HTERT RPE-1 (cell line): Measurements from ENCODE around the gene CLTRN.
"Not testable (repeated sequence)": the region's sequence is repeated elsewhere in the genome, so short reads cannot be mapped to it uniquely, and the experiment has no call there.

ENCODE experiments used
- in situ Hi-C: fragments of 300-500 bp; cut with MboI; formaldehyde crosslinking; loops from 4 replicates; pipeline ENCODE4 v1.14.3; 2020; ENCODE audit warnings: low sequenced_read_pairs

The CLTRN gene, protein sequence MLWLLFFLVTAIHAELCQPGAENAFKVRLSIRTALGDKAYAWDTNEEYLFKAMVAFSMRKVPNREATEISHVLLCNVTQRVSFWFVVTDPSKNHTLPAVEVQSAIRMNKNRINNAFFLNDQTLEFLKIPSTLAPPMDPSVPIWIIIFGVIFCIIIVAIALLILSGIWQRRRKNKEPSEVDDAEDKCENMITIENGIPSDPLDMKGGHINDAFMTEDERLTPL

DNA sequence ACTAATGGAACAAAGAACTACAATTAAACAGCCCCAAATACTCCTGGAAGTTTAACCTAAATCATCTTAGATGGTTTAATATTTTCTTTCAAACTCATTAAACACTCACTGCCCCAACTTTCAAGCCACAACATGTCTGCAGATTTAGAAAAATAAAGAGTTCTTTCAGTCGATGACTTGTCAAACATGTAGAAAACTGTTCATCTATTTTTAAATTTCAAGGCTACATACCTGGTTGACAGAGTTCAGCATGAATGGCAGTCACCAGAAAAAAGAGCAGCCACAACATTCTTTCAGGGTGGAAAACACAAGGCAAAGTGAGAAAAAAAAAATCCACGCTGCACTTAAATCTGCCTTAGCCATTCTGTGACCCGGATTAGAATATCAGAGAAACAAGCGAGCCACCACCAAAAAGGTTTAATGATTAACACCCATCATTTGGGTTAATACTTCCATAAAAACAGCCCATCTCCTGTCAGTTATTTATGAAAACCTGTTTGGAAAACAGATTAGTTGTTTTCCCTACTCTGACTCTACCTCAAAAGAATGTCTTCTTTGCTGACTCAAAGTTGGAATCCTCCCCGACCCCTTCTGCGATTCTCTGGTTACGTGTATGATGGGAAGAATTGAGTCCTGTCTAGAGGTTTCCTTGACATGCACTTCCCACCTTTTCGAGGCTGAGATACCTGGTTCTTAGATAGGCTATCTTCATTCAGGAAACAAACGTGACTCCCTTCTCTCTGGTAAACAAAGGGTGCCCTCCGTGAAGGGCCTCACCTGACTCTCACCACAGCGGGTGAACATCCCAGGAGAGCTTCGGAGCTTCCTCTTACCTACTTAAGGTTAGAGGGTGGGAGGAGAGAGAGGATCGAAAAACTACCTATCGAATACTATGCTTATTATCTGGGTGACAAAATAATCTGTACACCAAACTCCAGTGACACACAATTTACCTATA is at the start of gene CLTRN:
TSS of gene CLTRN (minus strand) at position 319 of the 958 bp plus-strand sequence. CDS start at position 289, 30 bp downstream.
- in situ Hi-C loops = no loop called here

DNA sequence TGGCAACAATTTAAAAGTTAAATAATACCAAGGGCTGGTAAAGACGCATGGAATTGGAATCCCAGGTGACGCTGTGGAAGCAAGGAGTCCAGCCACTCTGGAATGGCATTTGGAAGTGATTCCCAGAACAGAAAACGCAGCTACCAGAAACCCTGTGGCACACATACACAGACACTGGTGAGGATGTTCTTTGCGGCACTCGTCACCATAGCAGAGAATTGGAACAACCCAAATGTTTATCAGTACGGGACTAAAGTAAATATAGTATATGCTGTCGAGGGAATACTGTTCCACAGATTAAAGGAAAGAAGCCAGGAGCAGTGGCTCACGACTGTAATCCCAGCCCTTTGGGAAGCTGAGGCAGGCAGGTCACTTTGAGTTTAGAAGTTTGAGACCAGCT is 39.7 kb upstream of the CLTRN start:
- in situ Hi-C loops = not testable (repeated sequence)

DNA sequence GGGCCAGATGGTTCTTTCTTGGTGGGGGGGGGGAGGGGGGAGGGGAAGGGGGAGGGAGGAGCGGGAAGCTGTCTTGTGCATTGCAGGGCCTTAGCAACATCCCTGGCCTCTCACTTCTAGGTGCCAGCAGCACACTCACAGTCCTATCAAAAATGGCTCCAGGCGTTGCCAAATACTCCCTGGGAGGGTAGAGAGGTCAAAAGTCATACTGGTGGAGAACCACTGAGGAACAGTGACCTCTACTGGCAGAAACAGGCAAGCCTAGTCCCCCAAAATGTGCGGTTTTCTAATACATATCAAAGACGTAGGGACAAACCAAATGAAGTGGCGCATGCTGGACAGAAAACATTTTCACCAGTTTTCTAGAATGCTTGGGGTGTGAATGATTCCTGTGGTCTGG is 39.2 kb upstream of the CLTRN start:
- in situ Hi-C loops = not testable (repeated sequence)

DNA sequence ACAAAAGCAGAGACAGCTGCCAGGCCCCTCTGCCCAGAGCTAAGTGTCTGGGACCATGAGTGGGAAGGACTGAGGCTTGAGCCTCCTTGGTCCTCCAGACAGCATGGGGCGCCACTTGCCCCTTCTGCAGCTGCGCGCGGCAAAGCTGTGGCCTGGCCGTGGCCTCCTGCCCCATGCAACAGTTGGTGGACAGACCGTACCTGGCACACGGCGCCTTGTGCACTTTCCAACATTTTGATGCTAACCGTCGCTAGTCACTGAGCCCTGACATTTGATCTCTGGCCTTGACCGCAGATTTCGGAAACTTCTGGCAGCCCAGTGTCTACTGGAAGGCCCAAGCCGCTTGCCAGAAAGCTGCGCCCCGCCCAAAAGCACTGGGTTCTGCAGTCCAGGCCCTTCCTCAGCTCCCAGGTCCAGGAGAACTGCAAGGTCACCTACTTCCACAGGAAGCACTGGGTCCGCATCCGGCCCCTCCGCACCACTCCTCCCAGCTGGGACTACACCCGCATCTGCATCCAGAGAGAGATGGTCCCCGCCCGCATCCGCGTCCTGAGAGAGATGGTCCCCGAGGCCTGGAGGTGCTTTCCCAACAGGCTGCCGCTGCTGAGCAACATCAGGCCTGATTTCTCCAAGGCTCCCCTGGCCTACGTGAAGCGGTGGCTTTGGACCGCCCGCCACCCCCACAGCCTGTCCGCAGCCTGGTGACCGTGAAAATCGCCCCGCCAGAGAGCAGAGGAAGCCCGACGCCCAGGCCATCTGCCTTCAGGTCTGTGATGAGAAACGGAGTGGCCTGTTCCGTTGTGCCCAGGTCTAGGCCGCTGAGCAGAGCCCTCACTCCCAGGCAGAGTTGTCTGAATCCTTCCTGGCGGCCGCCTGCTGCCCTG is 38.1 kb upstream of the CLTRN start:
- in situ Hi-C loops = no loop called here

DNA sequence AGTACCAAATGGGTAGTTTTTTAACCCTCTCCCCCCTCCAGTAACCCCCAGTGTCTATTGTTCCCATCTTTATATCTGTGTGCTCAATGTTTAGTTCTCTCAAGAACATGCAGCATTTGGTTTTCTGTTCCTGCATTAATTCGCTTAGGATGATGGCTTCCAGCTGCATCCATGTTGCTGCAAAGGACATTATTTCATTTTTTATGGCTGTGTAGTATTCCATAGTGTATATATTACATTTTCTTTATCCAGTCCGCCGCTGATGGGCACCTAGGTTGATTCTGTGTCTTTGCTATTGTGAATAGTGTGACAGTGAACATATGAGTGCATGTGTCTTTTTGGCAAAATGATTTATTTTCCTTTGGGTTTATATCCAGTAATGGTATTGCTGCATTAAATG is 31.9 kb upstream of the CLTRN start:
- in situ Hi-C loops = no loop called here

DNA sequence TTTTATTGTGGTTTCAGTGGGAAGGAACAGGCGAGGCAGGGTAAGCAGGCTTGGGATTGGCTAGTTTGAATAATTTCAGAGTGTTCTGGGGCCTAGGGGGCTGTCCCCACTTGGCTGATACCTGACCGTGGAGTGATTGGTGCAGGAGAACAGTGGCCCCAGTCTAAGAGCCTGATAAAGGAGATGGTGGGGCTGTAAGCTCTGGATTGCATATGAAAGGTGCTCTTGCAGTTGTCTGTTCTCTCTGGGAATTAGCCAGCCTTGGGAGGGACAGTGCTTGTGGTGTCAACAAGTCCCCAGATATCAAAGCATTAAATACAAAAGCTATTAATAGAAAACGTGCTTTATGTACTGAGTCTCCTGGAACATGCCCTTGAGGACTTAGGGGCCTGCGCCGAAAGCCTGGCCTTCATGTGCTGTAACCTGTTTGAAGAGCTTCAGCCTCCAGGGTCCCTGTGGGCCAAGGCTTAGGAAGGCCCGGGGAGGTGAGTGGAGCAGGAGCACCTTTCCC is 30.4 kb upstream of the CLTRN start:
- in situ Hi-C loops = no loop called here

DNA sequence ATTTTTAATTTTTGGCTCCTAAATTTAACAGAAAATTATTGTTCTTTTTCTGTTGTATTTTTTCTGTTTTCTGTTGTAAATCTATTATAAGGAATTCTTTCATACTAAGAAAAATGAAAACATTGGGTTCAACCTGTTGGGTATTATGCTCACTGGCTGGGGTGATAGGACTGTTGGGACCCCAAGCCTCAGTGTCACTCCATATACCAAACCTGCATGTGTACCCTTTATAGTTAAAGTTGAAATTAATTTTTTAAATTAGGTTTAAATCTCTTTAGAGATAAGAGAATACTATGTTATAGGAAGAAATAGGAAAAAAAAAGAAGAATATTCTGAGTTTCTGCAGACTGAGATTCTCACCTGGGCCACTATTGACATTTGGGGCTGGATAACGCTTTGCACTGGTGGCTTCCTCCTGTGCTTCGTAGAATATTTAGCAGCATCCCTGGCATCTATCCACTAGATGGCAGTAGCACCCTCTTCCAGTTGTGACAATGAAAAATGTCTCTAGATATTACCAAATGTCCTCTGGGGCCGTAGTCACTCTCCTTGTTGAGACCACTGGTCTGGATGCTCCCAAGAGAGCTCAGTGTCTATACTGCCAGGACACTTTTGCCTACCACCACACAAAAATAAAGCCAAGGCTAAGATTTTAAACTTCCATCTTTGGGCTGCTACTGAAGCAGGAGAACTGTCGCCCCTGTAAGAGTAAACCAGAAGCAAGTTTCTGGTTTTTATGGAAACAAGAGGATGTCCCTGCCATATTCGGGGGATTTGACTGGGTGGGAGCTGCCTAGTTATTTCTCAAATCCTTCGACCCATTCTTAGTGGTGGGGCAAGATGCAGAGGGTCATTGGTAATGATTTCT is 22.4 kb upstream of the CLTRN start:
- in situ Hi-C loops = no loop called here

DNA sequence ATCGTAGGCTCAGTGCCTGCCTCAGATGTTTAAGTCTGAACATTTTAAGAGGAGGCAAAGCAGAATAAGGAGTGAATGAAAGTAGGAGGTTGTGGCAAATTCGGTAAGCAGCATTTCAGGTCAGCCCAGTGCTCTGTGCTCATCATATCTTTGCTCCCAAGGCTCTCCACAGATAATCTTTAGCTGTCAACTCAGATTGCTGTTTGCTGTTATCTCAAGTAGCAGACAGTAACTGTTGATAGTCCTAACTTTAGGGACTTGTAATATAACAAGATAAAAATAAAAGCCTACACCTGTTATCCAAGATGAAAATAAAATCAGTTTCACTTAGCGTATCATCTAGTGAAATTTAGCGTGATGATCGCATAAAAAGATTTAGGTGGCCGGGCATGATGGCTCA is 18.6 kb upstream of the CLTRN start:
- in situ Hi-C loops = no loop called here

DNA sequence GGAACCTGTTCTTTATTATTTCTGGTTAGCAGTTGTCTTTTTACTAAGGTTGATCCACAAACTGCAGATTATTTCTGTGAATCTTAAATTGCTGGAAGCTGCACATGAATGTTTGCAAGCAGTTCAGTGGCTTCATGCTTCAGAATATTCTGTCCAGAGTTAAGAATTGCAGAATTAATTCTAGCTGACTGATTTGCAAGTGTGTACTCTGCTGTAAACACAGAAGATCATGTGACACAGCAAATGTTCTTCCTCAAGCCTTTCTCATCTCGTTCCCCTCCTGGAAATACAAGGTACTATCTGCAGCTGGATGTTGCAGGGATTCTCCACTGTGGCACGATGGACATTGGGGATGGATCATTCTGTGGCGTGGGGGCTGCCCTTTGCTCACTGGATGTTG is 16.8 kb upstream of the CLTRN start:
- in situ Hi-C loops = no loop called here

DNA sequence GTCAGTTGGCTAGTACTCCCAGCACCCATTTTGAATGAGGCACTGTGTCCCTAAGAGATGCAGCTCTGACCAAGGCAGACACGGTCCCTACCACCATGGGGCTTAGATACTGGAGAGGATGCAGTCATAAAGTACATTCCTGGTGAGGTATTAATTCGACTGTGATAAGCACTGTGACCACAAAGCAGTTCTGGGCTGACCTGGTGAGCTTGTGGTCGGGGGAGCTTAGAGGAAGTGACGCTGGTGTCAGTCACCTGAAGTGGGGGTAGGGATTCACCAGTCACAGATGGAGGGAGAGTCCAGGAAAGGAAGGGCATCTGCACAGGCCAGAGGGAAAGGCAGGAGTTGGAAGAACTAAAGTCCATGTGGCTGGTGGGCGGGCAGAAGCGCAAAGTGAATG is 15.8 kb upstream of the CLTRN start:
- in situ Hi-C loops = no loop called here

DNA sequence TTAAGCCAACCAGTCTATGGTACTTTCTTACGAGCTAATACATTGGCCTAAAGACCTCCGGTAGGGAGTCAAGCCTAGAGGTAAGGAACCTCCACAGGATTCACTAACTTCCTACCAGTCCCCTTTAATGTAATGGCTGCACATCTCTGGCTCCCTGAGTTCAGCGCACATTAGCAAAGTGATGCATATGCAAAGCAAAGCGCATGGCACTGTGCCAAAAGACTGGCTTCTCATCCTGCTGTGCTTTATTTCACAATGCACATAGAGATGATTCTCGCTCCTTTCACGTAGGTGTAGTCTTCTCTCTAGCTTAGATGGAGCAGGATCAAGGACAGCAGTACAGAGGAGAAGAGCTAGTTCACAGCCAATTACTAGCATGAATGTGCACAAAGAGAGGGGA is 14.6 kb upstream of the CLTRN start:
- in situ Hi-C loops = no loop called here

DNA sequence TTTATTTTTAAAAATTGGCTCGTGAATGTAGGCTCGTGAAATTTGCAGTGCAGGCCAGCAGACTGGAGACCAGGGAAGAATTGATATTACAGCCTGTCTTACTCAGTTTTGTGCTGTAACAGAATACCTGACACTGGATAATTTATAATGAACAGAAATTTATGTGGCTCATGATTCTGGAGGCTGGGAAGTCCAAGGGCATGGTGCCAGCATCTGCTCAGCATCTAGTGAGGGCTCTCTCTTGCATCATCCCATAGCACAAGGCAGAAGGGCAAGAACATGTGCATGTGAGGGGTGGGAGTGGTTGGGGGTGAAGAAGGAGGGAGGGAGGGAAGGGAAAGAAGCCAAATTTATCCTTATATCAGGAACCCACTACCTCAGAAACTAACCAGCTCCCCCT is 13.7 kb upstream of the CLTRN start:
- in situ Hi-C loops = no loop called here

DNA sequence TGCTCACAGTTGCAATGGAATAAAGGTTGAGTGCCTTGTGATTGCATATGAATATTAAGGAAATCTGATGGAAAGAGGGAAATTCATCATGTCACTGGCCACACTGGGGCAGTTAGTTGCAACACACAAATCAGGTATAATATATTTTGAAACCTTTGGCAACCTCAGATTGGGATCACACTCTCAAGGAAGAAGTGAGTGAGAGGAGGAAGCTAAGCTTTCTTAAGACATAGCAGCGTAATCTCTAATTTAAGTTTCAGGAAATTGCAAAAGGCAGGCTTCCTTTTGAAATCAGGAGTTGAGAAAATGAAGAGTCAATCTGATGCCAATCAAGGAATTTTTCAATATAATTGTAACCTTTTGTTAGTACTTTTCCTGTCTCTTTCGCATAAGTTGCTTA is 12.3 kb upstream of the CLTRN start:
- in situ Hi-C loops = no loop called here

DNA sequence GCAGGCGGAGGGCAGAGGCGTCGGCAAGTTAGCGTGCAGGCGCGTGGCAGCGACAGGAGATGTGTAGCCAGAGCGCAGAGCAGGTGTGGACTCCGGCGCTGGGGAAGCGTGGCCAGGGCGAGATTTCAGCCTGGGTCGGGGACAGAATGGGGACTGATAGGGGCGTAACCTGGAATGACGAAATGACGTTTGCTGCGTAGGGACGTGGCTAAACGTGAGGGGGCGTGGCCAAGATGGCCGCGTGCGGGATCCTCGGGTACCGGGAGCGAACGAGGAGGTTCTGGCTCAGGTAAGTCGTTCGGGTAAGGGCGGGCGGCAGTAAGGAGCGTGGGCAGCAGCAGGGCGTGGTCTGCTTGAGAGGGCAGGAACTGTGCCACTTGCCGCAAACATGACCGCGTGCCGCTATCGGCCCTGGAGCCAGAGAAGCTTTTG is 10.9 kb upstream of the CLTRN start:
- in situ Hi-C loops = no loop called here

DNA sequence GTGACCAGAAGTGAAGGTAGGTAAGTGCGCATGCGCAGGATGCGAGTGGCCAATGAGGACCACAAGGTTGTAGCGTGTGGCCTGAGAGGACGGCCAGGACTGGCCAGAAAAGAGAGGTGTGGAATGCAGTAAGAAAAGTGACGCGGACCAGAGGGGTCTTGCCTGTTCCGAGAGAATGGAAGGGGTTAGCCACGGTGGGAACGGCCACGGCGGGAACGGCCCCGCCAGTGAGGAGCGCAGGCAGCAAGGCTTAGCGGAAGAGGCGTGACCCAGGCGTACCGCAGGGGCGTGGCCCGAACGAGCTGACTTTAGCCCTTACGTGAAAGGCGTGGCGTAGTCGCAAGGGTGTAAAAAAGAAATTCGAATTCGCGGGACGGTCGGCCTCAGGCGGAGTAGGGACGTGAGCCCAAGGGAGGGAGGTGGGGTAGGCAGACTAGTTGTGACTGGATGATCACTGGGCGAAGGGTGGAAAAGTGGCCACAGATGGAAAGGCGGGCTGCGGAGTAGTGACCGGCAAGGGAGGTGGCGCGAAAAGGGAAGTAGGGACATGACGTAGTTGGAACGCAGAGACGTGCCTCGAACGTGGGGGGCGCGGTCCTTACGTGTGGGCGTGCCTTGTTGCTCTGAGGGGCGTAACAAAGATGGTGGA is 10.4 kb upstream of the CLTRN start:
- in situ Hi-C loops = no loop called here

DNA sequence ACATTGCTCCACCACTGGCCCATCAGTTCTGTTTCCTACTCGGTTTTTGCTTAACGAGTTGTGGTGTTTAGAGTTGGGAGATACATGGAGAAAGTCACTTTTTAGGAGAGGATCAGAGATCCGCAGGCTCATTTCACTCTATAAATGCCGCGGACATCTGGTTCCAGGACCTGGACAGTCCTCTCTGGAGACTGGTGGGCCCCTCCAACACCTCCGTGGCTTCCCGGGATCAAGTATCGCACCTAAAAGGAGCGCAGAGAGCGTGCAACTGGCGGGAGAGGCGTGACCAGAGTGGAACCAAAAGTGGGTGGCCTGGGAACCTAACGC is 9.9 kb upstream of the CLTRN start:
- in situ Hi-C loops = no loop called here

DNA sequence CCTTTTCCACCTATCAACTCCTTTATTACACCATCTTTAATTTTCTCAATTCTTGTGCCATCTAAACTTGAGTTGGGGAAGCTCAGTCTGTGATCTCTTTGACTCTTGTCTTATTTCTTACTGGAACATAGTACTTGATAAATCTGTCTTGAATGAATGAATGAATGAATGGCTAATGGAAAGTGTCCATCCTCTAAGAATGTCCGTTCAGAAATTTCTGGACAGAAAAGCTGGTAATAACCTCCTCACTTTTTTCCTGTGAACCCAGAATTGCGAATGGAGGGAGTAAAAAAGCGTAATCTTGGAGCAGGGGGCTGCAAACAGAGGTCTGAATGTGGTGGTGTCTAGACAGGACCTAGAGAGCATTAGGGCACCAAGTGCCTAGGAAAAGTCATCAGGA is 9.4 kb upstream of the CLTRN start:
- in situ Hi-C loops = no loop called here

DNA sequence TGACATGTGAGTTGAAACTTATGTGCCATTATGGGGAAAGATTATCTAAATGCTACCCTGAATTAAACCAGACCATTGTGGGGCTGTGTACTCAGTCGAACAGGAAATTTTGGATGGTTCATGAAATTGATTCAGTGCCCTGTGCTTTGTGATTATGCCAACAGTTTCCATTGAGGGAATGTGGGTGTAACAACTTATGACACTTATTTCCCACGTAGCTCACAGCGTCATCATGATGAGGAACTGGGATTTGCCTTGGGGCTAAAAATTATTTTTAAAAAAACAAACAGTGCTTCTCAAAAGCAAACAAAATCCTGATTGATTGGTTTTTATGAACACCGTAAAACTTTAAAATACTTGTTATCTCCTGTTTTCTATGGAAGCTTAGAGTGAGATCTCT is 8.3 kb upstream of the CLTRN start:
- in situ Hi-C loops = no loop called here

DNA sequence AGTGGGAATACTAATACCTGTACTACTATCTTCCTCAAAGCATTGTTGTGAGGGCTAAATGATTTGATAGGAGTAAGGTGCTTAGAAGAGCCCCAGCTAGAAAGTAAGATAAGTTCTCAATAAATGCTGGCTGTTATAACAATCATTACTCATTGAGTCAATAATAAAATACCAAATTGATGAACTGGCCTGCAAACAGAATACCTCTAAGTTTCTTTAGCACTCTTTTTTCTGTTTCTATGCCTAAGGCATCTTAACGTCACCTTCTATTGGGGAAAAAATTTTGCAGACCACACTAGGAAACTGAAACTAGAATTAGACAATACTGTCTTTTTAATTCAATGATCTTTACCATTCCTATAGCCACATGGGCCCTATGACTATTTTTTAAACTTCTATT is 1.2 kb downstream of the CLTRN start:
- in situ Hi-C loops = no loop called here

DNA sequence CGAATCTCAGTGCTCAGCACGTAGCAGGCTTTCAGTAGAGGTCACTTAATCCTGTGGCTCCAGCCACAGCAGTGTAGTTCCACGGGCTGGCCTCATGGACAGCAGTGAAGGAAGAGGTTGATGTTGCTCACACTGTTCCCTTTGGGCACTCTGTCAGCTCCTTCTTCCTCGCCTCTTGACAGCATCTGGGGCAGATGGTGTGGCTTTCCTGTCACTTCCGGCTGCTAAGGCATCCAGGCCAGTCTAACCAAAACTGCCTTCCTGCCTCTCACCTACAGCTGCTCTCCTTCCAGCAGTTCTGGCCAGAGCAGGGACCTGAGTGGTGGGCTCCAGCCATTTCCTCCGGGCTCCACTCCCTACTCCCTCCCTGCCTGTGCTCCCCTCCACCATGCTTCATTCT is 9.8 kb downstream of the CLTRN start:
- in situ Hi-C loops = not testable (repeated sequence)
